NCI-H2029 (cell line): ENCODE results near the gene GNAI2.

Experiments used
- DNase-seq: peaks from one replicate; lab custom pipeline; 2025; lab: John Stamatoyannopoulos, UW

Gene GNAI2

GRCh38 chr3:50297896-50298725, 62.1 kb downstream of the GNAI2 start:
- no peak for DNase-seq

- DNase-seq = peak; percentile 92
Observed at GRCh38 chr3:50298836-50299637, 63.0 kb downstream of the GNAI2 start, which contains the start of the genes HYAL3 and NAA80. Gene HYAL3, minus strand, starts transcription at chr3:50299405. Its CDS starts 3,803 bp downstream, at chr3:50295602. Gene NAA80, minus strand, starts transcription at chr3:50299405. Its CDS starts 1,942 bp downstream, at chr3:50297463.

- no peak for DNase-seq
Observed at GRCh38 chr3:50299638-50299928, 63.6 kb downstream of the GNAI2 start.

GRCh38 chr3:50299929-50300680, 64.1 kb downstream of the GNAI2 start:
- DNase-seq = no peak

GRCh38 chr3:50300681-50301254, 64.8 kb downstream of the GNAI2 start:
- DNase-seq = no peak

- DNase-seq = no peak
Observed at GRCh38 chr3:50302095-50303012, 66.3 kb downstream of the GNAI2 start.

- no peak for DNase-seq
Observed at GRCh38 chr3:50303013-50303815, 67.2 kb downstream of the GNAI2 start, which contains the start of gene HYAL1. Gene HYAL1, minus strand, starts transcription at chr3:50303574. Its CDS starts 618 bp downstream, at chr3:50302956.

GRCh38 chr3:50304601-50305000, 68.6 kb downstream of the GNAI2 start:
- no peak for DNase-seq
